GM13976 (cell line): ENCODE measurements around the gene ZNF32.

Experiments
- DNase-seq: peaks from one replicate; pipeline ENCODE4 v3.0.0; 2012; ENCODE audit warnings: low spot score
- CTCF ChIP-seq: IDR thresholded peaks from 2 replicates; pipeline ENCODE4 v1.5.1; 2012; ENCODE audit warnings: borderline replicate concordance, mild to moderate bottlenecking; ENCODE audit not compliant: insufficient read depth; ENCODE audit errors: extremely low read depth, missing control alignments, control extremely low read depth
- in situ Hi-C: fragments of 300-500 bp; cut with MboI; formaldehyde crosslinking; loops from one replicate; pipeline ENCODE4 v1.12.0; 2022; ENCODE audit warnings: low sequenced_read_pairs, mixed read lengths, inconsistent platforms; ENCODE audit not compliant: unreplicated experiment

The ZNF32 gene

DNA sequence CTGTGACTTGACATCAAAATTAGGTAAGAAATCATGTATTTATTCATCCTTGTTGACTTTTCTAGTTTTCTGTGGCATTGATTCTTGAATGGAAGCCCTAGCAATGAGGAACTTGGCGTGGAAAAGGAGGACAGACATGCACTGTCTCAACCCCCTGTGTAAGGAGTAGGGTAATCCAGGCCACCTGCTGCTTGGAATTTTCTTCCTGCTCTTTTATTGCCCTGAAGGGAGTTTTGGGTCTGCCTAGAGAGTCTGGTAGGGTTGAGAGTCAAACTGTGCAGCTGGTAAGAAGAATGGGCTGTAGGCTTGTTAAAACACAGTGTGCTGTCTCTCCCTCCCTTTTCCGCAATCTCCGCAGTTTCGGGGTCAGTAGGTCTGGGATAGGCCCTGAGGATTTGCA, 19.7 kb downstream of the ZNF32 start:
- in situ Hi-C loops = no loop called here
- no peak for TF ChIP-seq CTCF
- DNase-seq = no peak

- no peak for TF ChIP-seq CTCF
- in situ Hi-C loops = no loop called here
- no peak for DNase-seq
Measured at GRCh38 chr10:43627942-43628341, 20.7 kb downstream of the ZNF32 start.

GRCh38 chr10:43623351-43623750, 25.3 kb downstream of the ZNF32 start:
- no peak for TF ChIP-seq CTCF
- DNase-seq = no peak
- in situ Hi-C loops = no loop called here

GRCh38 chr10:43622038-43622437, 26.6 kb downstream of the ZNF32 start:
- no peak for TF ChIP-seq CTCF
- in situ Hi-C loops = no loop called here
- no peak for DNase-seq

DNA sequence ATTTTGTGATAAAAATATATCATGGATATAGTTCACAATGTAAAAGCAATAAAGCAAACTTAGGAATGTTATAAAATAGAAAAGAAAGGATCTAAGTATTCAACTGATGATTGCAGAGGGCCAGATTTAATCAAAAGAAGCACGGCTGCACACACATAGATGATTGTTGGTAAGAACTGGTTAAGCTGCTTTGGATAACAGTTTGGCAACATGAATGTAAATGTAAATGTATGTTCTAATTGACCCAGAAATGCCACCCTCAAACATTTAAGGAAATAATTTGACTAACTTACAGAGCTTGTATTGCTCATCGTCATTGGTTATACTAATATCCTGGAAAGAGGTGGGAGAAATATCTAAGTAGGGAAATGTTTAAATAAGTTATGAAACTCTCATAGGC, 29.3 kb downstream of the ZNF32 start:
- TF ChIP-seq CTCF = no peak
- DNase-seq = no peak
- in situ Hi-C loops = no loop called here

DNA sequence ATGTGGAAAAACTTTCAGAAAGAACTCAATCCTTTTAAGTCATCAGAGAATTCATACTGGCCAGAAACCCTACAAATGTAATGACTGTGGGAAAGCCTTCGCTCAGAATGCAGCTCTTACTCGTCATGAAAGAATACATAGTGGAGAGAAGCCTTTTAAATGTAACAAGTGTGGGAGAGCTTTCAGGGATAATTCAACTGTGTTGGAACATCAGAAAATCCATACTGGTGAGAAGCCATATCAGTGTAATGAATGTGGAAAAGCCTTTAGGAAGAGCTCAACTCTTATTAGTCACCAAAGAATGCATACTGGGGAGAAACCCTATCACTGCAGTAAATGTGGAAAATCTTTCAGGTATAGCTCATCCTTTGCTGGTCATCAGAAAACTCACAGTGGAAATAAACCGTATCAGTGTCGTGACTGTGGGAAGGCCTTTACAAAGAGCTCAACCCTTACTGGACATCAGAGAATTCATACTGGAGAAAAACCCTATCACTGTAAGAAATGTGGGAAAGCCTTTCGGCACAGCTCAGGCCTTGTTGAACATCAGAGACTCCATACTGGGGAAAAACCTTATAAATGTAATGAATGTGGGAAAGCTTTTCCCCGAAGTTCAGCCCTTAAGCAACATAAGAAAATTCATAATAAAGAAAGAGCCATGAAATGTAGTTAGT, 31.8 kb downstream of the ZNF32 start:
- TF ChIP-seq CTCF = no peak
- in situ Hi-C loops = no loop called here

GRCh38 chr10:43610636-43611035, 38.0 kb downstream of the ZNF32 start:
- TF ChIP-seq CTCF = no peak

More for the DNA sequence above, 31.8 kb downstream of the ZNF32 start:
- no peak for DNase-seq

More at GRCh38 chr10:43610636-43611035, 38.0 kb downstream of the ZNF32 start:
- DNase-seq = no peak
- in situ Hi-C loops = no loop called here
